NOMO-1 treated with DMSO at 0.1 percent for 48 hours (cell line): ENCODE data around the gene LRMDA.

Source experiments
- DNase-seq: peaks from one replicate; lab custom pipeline; 2025; ENCODE audit not compliant: unreplicated experiment; lab: John Stamatoyannopoulos, UW

The LRMDA gene

GRCh38 chr10:76209135-76209534 lies 777.7 kb downstream of the LRMDA start:
- no peak for DNase-seq

- DNase-seq: no peak
Measured at GRCh38 chr10:76210211-76210610, 778.8 kb downstream of the LRMDA start.

GRCh38 chr10:76211691-76212090 lies 780.3 kb downstream of the LRMDA start:
- no peak for DNase-seq

GRCh38 chr10:76213876-76214275 lies 782.5 kb downstream of the LRMDA start:
- DNase-seq: no peak

GRCh38 chr10:76218035-76218434 lies 786.6 kb downstream of the LRMDA start:
- no peak for DNase-seq

GRCh38 chr10:76229341-76229740 lies 797.9 kb downstream of the LRMDA start:
- no peak for DNase-seq

GRCh38 chr10:76230921-76231285 lies 799.5 kb downstream of the LRMDA start:
- no peak for DNase-seq

GRCh38 chr10:76231286-76231934 lies 800.0 kb downstream of the LRMDA start:
- no peak for DNase-seq

GRCh38 chr10:76234499-76235226 lies 803.2 kb downstream of the LRMDA start:
- no peak for DNase-seq

- DNase-seq: no peak
Measured at GRCh38 chr10:76236356-76236755, 804.9 kb downstream of the LRMDA start.

- no peak for DNase-seq
Measured at GRCh38 chr10:76242956-76243355, 811.5 kb downstream of the LRMDA start.

GRCh38 chr10:76244061-76244686 lies 812.8 kb downstream of the LRMDA start:
- no peak for DNase-seq

- DNase-seq: peak; percentile 80
Measured at GRCh38 chr10:76245951-76246495, 814.6 kb downstream of the LRMDA start.

GRCh38 chr10:76248649-76249200 lies 817.3 kb downstream of the LRMDA start:
- no peak for DNase-seq

GRCh38 chr10:76251841-76252671 lies 820.6 kb downstream of the LRMDA start:
- no peak for DNase-seq

- DNase-seq: no peak
Measured at GRCh38 chr10:76252733-76253132, 821.3 kb downstream of the LRMDA start.

- DNase-seq: no peak
Measured at GRCh38 chr10:76255241-76255640, 823.8 kb downstream of the LRMDA start.

- no peak for DNase-seq
Measured at GRCh38 chr10:76257816-76258215, 826.4 kb downstream of the LRMDA start.

GRCh38 chr10:76265441-76266113 lies 834.2 kb downstream of the LRMDA start:
- no peak for DNase-seq

- DNase-seq: no peak
Measured at GRCh38 chr10:76268530-76268929, 837.1 kb downstream of the LRMDA start.
